Putamen (tissue), 1 donor: Measurements from ENCODE around the gene CLSTN3.
"Not testable (repeated sequence)": the region's sequence is repeated elsewhere in the genome, so short reads cannot be mapped to it uniquely, and the experiment has no call there.

ENCODE experiments used
- DNase-seq: peaks from one replicate; pipeline ENCODE4 v3.0.0-alpha.2; 2016; ENCODE audit warnings: low spot score

The CLSTN3 gene

DNA sequence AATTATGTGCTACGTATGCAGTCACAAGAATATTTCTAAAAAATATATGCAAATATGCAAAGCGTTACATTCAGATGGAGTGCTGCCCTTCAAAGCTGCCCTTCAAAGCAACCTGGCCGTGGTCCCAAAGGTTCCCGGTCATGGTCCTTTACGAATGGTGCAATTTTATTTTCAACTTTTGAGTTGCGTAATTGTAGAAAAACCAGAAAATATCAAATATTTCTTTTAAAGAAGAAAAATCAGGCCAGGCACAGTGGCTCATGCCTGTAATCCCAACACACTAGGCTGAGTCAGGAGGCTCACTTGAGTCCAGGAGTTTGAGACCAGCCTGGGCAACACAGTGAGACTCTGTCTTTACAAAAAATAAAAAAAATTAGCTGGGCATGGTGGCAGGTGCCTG, 21.4 kb downstream of the CLSTN3 start:
- no peak for DNase-seq

DNA sequence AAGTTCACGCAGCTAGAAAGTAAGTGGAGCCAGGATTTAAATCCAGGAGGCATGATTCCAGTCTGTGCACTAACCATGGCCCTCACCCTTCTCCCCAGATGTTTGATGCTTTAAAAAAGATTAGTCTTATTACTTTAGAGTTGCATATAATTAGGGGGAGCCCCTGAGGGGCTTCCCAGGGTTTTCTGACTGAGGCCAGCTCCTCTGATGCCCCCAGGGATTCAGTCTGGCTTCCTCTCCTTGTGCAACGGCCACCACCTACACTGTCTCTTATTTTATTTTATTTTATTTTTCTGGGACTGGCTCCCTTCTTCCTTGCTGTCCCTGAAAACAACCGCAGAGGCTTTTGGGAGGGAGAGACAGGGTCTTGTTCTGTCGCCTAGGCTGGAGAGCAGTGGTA, 22.6 kb downstream of the CLSTN3 start:
- DNase-seq: no peak

DNA sequence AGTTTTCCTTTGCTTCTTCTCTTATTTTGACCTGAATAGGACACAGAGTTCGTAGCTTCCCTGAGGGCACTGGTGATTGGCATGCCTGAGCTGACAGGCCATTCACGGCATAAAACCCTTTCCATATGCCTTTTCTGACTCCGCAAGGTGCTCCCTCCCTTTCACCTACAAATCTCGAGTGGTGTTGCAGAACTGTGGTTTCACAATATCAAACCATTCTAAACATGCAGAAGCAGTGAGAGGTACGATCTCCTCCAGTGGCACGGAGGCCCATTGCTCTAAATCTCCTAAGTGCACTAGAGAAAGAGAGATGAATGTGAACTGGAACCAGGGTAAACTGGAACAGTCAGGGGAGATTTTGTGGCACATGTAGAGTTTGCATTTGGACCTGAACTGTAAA, 23.9 kb downstream of the CLSTN3 start:
- no peak for DNase-seq

DNA sequence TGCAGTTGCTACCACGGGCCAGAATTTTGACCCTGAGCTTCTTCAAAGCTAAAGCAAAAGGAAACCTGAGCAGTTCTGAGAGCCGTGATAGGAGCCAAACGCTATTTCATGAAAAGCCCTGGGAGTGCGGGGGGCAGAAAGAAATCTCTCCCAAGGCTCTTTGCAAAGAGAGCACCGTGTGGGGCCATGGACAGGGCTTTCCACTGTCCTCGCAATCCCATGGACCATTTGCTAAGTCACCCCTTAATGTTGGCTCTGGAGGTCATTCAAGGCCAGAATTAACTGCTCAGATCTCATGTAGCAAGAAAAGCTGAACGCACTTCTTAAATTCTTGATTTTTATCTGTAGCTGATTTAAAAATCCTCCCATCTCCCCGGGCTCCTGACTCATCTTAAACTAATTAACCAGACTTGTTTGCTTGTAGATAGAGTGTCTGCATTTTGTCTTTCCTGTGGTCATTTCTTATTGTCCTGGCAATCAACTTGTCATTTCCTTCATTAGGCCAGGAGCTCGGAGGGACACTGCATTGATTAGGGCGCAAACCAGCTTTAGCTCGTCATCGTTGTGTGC, 24.8 kb downstream of the CLSTN3 start:
- DNase-seq: no peak

DNA sequence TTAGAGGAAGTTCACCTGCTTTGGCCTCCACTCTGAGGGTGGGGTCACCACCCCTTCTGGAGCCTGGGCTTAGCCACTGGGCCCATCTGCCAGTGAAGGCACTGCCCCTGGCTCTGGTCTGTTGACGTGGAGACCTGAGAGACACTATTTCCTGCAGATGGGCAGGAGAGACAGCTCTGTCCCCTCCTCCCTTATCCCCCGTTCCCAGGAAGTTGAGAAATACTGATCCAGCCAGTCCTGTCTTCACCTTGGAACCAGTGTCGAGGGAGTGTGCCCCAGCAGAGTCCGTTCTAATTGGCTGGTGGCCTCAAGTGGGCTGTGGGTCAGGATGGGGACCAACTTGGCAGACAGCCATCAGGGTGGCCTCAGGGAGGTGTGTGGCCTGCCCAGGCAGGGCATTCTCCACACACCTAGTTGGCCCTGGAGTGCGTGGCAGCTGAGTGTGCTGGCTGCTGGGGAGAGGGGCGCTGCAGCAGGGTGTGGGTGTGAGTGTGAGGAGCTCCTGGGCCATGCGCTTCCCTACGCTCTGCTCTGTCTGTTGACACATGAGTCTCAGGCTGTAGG, 25.4 kb downstream of the CLSTN3 start:
- no peak for DNase-seq

DNA sequence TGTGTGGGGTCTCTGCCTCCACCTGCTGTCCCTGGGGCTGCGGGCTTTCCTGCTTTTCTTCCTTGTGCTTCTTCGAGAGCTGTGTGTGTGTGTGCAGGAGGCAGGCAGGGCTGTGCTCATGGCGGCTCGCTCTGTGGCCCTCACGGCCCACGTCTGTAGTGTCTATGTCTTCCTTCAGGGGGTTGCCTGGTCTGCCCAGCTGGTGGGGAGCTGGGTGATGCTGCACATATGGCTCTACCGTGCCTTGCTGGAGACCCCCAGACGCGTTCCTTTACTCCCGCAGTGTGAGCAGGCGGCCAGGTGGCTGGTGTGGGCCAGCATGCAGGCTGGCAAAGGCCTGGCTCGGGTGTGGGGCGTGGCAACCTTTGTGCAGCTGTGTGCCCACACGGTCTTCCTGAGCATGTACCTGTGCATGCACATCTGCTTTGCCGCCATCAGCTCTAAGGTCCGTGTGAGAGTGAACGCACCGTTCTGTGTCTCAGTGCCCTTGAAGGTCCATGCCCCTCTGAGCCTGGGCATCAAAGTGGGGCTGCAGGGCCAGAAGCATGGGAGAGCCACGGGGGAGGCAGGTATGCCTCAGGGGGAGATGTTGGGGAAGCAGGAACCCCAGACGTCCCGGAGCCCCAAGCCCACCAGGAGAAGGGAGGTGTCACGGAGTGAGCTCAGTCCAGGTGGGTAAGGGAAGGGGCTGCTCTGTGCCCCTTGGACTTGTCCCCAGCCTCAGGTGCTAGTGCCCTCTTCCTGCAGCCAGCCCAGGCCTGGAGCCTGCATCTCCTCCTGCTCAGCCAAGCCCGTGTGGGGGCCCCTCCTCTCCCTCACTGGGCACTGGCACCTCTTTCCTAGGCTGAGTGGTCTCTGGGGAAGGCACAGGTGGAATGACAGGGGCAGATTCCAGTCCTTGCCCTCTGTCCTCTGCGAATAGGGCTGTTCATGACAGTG, 26.4 kb downstream of the CLSTN3 start:
- DNase-seq: no peak

DNA sequence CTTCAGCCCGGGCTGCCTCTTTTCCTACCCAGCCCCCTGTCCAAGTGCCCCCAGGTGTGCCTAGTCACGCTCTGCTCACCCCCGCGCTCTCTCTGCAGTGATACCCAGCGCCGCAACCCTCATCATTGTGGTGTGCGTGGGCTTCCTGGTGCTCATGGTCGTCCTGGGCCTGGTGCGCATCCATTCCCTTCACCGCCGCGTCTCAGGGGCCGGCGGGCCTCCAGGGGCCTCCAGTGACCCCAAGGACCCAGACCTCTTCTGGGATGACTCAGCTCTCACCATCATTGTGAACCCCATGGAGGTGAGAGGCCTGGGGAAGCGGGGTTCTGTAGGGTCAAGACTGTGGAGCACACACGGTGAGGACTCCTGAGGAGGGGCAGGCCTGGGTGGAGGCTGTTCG, 27.2 kb downstream of the CLSTN3 start:
- DNase-seq: no peak

DNA sequence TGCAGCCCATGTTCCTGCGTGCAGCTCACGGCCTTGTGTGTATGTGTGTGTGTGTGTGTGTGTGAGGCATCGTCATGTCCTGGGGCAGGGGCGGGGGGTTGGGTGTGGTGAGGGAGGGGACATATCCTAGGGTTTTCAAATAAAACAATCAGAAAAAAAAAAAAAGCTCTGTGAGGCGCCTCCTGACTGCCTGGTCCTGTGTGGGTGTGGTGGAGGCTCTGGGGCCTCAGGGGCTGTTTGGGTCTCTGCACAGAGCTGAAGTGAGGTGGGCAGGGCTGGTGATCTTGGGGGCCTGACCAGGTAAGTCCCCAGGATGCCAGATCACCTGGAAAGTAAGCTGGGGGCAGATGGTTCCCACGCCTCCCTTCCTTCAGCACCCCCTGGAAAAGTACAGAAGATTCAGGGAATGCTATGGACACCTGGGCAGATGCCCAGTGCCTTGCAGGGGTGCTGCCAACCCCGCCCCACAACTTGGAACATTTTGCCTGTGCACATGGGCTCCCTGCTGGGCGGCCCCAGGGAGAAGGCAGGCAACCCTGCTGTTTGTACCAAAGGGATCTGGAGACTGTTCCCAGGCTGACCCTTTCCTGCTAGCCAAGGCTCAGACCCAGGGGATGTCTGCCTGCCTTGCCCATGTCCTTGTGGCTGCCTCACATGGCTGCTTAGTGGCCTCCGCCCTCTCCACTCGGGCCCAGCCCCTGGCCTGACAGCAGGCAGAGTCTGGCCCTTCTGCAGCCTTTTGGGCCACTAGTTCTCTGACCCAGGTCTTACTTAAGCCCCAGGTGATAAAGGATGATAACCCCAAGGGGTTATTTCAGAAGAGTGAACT, 28.8 kb downstream of the CLSTN3 start:
- no peak for DNase-seq

DNA sequence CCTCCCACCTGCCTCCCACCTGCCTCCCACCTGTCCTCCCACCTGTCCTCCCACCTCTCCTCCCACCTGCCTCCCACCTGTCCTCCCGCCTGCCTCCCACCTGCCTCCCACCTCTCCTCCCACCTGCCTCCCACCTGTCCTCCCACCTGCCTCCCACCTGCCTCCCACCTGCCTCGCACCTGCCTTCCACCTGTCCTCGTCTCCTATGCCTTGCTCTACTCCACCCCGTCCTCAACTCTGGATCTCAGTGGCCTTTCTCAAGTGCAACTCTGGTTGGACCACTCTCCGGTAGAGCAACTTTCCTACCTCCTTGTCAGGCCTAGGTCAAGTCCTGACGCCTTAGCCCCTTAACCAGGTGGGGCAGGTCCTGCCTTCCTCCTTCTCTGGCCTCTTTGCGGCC, 30.0 kb downstream of the CLSTN3 start:
- DNase-seq: no peak

DNA sequence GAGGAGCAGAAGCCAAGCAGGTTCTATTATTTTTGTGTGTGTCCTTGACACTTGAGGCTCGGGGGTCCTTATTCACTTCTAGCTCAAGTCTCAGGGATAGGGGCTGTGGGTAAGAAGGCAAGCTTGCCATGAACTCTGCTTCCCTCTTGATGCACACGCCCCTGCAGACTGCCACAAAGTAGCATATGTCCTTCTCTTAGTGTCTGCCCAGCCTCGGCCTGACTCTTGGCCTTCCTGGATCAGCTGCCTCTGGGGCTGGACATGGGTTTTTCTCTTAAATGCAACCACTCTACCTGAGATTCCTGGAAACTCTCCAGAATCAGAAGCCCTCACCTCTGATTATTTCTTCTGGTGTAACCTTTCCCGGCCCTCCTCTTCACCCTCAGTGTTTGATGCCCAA, 31.2 kb downstream of the CLSTN3 start:
- DNase-seq: no peak

DNA sequence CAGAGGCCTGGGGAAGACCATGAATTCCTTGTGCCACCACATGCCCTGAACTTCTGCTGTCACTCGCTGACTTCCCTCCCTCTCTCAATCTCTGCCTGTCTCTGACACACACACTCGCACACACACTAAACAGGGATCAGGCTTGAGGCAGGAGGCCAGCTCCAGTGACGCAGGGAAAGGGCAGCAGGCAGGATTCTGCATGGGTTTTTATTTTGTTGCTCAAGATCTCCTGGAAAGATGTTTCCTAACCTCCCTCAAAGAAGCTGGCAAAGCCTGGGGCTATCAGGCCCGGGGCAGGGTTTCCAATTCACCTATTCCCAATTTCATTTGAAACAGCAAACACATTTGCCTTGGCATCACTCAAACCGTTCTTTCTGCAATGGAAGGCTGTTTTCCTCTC, 31.6 kb downstream of the CLSTN3 start:
- DNase-seq: no peak

DNA sequence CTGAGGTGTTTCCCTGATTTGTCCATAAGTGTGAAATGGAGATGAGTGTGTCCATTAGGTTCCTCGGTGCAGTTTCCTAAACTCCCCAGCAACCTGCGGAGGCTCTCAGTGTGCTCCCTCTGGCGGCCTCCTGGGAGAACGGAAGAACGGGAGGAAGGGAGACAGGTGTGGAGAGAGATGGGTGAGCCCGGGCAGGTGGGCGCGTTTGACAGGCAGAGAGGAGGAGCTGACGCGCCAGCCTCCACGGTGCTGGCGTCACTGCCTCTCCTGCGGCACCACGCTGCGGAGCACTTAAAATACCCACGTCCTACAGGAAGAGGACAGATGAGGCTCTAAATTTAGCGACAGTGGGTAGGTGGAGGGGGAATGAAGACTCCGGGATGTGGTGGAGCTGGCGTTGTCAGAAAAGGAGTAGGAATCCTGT, 32.5 kb downstream of the CLSTN3 start:
- peak; percentile 87 for DNase-seq

DNA sequence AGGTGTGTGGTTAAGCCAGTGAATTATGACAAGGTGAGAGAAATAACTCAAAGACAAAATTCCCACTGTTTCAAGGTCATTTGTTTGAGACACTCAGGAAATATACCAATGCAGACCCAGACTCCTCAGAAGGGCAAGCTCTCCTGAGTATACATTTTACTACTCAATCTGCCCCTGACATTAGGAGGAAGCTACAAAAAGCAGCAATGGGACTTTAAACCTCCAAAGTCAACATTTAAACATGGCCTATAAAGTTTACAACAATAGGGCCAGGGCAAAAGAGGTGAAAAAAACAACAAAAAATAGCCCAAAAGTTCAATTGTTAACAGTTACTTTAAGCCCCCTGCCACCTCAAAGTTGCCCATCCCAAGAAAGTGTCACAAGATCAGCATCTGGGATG, 39.8 kb downstream of the CLSTN3 start:
- DNase-seq: no peak

DNA sequence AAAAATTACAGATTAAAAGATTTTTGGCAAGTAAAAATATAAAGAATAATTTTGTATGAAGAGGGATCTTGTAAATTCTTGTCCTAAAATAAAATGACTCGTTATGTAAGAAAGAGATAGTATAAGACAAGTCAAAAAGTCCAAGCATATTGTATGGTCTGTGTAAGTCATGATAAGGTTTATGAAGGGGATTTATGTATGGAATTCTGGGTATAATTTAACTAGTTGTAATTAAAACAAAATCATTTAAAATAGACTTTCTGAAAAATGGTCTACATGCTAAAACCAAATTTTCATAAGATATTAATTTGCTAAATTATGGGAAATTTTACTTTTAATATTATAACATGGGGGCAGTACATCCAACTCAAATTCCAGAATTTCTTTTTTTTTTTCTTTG, 41.7 kb downstream of the CLSTN3 start:
- no peak for DNase-seq

DNA sequence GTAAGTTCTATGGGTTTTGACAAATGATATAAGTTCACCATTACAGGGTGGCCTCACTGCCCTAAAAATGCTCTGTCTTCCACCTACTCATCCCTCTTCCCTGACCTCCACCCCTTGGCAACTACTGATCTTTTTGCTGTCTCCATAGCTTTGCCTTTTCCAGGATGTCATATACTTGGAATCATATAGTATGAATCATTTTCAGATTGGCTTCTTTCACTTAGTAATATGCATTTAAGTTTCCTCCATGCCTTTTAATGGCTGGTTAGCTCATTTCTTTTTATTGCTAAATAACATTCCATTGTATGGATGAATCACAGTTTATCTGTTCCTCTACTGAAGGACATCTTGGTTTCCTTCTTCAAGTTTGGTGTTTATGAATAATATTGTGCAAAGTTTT, 45.3 kb downstream of the CLSTN3 start:
- no peak for DNase-seq

DNA sequence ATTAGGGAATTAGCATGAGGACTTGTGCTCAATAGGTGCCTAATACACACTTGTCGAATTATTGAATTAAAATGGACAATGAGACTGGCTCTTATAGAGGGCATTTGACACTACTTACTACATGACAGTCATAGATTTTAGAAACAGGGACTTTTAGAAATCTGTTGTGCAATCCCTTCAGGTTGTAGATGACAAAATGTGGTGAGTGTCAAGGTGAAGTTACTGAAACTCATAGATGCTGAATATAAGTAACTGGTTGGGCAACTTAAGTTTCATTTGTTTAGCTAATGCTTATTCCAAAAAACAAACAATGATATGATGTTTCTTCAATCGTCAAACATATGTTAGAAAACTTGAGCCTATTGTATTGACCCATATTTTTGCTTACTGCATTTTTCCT, 46.4 kb downstream of the CLSTN3 start:
- DNase-seq: no peak

DNA sequence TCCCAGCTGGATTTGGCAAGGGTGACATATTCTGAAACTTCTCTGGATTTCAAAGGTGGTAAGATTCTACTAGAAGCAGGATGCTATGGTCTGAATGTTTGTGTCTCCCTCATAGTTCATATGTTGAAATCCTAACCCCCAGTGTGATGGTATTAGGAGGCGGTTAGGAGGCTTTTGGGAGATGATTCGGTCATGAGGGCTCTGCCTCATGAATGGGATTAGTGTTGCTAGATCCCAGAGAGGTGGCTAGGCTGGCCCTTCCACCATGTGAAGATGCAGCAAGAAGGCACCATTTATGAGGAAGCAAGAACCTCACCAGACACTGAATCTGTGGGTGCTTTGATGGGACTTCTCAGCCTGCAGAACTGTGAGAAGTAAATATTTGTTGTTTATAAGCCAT, 48.3 kb downstream of the CLSTN3 start:
- no peak for DNase-seq

DNA sequence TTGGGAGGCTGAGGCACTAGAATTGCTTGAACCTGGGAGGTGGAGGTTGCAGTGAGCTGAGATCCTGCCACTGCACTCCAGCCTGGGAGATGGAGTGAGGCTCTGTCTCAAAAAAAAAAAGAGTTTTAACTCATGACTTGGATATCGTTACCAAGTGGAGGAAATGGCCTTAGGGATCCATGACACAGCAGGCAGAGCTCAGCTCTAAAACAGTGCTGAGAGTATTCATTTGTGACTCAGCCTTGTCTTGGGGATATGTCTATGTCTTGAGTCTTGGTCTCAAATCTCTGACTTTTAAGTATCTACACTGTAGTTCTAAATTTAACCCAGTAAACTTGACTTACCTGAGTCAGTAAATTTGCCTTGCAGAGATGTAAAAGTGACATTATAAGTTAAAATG, 50.5 kb downstream of the CLSTN3 start:
- no peak for DNase-seq

DNA sequence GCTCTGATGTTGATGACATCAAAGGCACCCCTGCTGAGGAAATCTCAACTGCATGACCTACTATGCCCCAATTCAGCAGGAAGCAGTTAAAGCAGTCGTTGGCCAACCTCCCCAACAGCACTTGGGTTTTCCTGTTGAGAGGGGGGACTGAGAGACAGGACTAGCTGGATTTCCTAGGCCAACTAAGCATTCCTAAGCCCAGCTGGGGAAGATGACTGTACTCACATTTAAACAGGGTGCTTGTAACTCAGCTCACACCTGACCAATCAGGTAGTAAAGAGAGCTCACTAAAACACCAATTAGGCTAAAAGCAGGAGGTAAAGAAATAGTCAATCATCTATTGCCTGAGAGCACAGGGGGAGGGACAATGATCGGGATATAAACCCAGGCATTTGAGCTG, 55.9 kb downstream of the CLSTN3 start:
- not testable (repeated sequence) for DNase-seq

DNA sequence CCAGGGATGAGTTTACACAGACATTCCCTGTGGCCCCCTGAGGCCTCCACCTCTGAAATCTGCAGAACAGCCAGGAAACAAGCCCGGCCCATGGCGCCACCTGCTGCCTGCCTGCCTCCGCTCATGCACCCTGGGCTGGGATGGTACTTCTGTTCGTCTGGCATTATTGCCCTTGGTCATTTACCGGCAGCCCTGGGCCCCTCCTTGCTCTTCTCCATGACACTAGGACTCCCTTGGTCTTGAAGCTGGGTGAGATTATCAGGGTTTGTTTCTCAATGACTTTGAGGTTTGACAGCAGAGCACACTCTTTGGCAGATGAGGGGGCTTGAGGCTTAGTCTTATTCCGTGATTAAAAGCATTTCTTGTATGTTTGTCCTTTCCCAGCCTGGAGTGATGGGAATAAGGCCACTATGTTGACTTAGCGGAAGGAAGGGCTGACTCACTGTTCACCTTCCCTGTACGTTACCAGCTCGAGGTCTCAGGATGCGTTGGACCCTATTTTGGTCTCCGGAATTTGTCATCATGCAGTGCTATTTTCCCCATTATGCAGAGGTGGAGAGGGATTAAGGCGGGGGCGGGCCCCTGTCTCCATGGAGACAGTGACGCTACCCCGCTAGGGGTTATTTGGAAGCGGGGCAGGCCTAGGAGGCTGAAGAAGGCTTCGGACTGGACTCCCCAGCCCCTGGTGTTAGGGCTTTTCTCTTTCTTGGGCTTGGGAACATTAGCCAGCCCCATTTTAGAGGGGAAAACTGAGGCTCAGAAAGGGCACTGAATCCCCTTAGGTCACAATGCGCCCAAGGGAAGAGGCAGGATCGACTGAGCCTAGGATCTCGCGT, 58.6 kb downstream of the CLSTN3 start:
- peak; percentile 83 for DNase-seq

DNA sequence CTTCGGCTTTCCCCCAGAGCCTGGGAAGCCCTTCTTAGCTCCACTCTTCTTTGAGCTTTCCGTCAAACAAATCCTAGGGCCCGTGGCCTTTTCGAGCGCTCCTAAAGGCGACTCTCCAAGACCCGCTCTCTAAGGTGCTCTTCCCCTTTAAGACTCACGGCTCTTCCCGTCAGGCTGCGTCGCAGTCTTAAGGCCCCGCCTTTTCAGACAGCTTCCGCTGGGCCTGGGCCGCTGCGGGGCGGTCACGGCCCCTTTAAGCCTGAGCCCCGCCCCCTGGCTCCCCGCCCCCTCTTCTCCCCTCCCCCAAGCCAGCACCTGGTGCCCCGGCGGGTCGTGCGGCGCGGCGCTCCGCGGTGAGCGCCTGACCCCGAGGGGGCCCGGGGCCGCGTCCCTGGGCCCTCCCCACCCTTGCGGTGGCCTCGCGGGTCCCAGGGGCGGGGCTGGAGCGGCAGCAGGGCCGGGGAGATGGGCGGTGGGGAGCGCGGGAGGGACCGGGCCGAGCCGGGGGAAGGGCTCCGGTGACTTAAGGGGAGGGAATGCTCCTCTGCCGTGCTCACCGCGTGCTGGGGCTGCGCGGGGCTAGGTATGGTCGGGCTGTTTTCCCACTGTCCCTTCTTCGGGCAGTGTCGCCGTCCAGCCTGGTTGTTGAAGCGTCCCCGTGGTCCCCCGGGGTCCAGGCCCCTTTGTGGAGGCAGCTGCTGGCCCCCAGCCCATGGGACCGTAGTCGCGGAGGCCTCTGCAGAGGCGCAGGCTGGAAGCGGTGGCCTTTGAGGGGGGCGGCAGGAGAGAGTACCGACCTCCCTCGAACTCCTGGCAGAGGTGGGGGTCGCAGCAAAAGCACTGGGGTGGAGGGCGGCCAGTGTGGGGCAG, 59.5 kb downstream of the CLSTN3 start, which contains the start of gene PEX5:
PEX5 (plus strand) TSS at position 289 of the 870 bp plus-strand sequence. CDS start 692 bp downstream, outside the sequence.
- peak; percentile 96 for DNase-seq
